Thyroid gland (tissue), 4 donors: ENCODE data around the gene BRAT1.

Experiments used
- POLR2A ChIP-seq, 2 donors: fragments of 450-650 bp; IDR thresholded peaks; one replicate each; pipeline ENCODE4 v1.6.1; 2017; ENCODE audit warnings: antibody characterized with exemption in 2 of 2, mild to moderate bottlenecking in 2 of 2, moderate library complexity in 1 of 2
- TF ChIP-seq, protein P1 (sequence below), 6 experiments: fragments of 200-600 bp in 3 of 6; fragments of 450-650 bp in 3 of 6; sonication (generic) in 3 of 6; IDR thresholded peaks; one replicate each; pipeline ENCODE4 v1.5.1; 2016 to 2019; ENCODE audit warnings: antibody characterized with exemption in 6 of 6, mild to moderate bottlenecking in 2 of 6, inconsistent platforms in 1 of 6, moderate library complexity in 1 of 6

DNA sequence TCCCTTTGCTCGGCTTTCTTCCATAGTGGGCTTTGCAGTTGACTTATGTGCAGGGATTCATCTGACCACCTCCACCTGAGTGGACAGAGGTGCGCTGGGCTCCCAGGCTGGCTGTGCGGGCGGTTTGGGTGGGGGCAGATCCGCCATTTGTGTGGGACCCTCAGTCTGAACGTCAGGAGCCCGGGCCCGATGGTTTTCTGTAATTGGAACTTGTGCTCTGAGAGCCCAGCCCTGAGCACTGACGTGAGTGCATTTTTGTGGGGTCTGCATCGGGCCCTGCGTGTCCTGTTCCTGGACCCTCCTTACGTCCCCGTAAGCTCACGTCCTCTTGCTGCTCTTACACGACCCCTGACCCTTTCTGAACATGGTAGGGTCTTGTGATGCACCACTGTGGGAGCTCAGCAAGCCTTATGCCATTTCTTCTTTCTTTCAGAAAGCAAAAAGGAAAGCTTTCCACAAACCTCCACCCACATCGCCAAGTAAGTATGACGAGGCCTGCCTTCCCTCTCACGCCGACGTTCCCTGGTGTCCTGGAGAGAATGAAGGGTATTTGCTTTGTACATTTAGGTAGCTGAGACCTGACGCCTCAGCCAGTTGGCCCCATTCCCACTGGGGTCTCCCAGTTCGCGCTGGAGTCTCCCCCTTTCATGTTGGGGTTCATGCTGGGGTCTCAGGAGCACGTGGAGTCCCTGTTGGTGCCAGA, 13.3 kb upstream of the BRAT1 start:
- TF ChIP-seq, protein P1, sequence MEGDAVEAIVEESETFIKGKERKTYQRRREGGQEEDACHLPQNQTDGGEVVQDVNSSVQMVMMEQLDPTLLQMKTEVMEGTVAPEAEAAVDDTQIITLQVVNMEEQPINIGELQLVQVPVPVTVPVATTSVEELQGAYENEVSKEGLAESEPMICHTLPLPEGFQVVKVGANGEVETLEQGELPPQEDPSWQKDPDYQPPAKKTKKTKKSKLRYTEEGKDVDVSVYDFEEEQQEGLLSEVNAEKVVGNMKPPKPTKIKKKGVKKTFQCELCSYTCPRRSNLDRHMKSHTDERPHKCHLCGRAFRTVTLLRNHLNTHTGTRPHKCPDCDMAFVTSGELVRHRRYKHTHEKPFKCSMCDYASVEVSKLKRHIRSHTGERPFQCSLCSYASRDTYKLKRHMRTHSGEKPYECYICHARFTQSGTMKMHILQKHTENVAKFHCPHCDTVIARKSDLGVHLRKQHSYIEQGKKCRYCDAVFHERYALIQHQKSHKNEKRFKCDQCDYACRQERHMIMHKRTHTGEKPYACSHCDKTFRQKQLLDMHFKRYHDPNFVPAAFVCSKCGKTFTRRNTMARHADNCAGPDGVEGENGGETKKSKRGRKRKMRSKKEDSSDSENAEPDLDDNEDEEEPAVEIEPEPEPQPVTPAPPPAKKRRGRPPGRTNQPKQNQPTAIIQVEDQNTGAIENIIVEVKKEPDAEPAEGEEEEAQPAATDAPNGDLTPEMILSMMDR (IDR thresholded peaks at IDR 0.05) = no peak
- no peak for TF ChIP-seq POLR2A (IDR thresholded peaks at IDR 0.05)
